Gastroesophageal sphincter (tissue), 4 donors: ENCODE measurements around the gene GLI2. TPM values are rescaled to one million over a fixed set of nuclear protein-coding genes. Genes with fewer than 3 reads are reported as not detected.

Experiments used
- ATAC-seq: fragments of 150-250 bp; one replicate; pipeline ENCODE4 v1.9.1; 2016; ENCODE audit warnings: mild to moderate bottlenecking, moderate library complexity
- H3K27ac ChIP-seq, 4 donors: fragments of 200-600 bp; sonication (generic) in 3 of 4; 1 replicate in 3 of 4; 2 replicates in 1 of 4; pipeline ENCODE4 v1.5.1; 2016 to 2019
- H3K27me3 ChIP-seq: fragments of 200-600 bp; sonication (generic); one replicate; pipeline ENCODE4 v1.5.1; 2019
- H3K36me3 ChIP-seq, 2 donors: fragments of 200-600 bp; sonication (generic); one replicate each; pipeline ENCODE4 v1.5.1; 2019; ENCODE audit warnings: control low read depth in 1 of 2
- H3K4me1 ChIP-seq, 3 donors: fragments of 200-600 bp; sonication (generic); 1 replicate in 2 of 3; 2 replicates in 1 of 3; pipeline ENCODE4 v1.5.1; 2016 to 2019; ENCODE audit warnings: control low read depth in 2 of 3
- H3K4me3 ChIP-seq, 2 donors: fragments of 200-600 bp; sonication (generic); one replicate each; pipeline ENCODE4 v1.5.1; 2019; ENCODE audit warnings: mild to moderate bottlenecking in 1 of 2, moderate library complexity in 1 of 2
- H3K9me3 ChIP-seq, 3 donors: fragments of 200-600 bp; sonication (generic); one replicate each; pipeline ENCODE4 v1.5.1; 2017 to 2019; ENCODE audit warnings: control low read depth in 2 of 3
- CTCF ChIP-seq, 4 experiments: fragments of 200-600 bp in 2 of 4; fragments of 450-650 bp in 2 of 4; sonication (generic) in 1 of 4; IDR thresholded peaks; one replicate each; pipeline ENCODE4 v1.5.1; 2017 to 2019; ENCODE audit warnings: antibody characterized with exemption in 4 of 4, mild to moderate bottlenecking in 2 of 4, moderate library complexity in 2 of 4
- EP300 ChIP-seq: sonication (generic); formaldehyde crosslinking; IDR thresholded peaks from one replicate; pipeline ENCODE4 v1.6.1; 2017; ENCODE audit warnings: antibody characterized with exemption, mild to moderate bottlenecking
- POLR2A ChIP-seq, 2 donors: fragments of 450-650 bp; IDR thresholded peaks; one replicate each; pipeline ENCODE4 v1.6.1; 2017; ENCODE audit warnings: antibody characterized with exemption in 2 of 2, mild to moderate bottlenecking in 2 of 2, moderate library complexity in 1 of 2
- POLR2AphosphoS5 ChIP-seq: sonication (generic); formaldehyde crosslinking; IDR thresholded peaks from one replicate; pipeline ENCODE4 v1.6.1; 2017; ENCODE audit warnings: antibody characterized with exemption
- WGBS, 2 donors: methylation state at CpG; one replicate each; pipeline ENCODE4 v1.1.5; 2018; ENCODE audit warnings: low coverage in 1 of 2; 5-methylcytosine and 5-hydroxymethylcytosine counted together
- total RNA-seq, 4 donors: library from RNA; depleted of rRNA; stranded (reverse); fragments of >200 nt; gene quantifications; one replicate each; pipeline ENCODE4 v1.1.0, GENCODE V29; 2016

Gene GLI2
- total RNA-seq, 4 donors from 2014 or later = 6.3 to 22.3 (median 11.0) TPM

GRCh38 chr2:120738786-120739437 lies 3.2 kb downstream of the GLI2 start:
- H3K27me3 ChIP-seq = peaks cover 54% of the 10 kb centered on the region
- H3K4me3 ChIP-seq = no peak overlapping the region
- TF ChIP-seq CTCF (IDR thresholded peaks at IDR 0.05) = no peak
- WGBS, 2 donors = 43 to 71% methylated on average over 2 to 4 of the region's 10 CpGs
- no peak for ATAC-seq
- peak overlapping the region in 3 of 4 donors; percentile 21 to 95 (median 94) for H3K27ac ChIP-seq
- H3K36me3 ChIP-seq = no peaks in the 10 kb centered on the region
- H3K9me3 ChIP-seq = no peaks in the 10 kb centered on the region
- peaks cover 0 to 79% (median 17%) of the 10 kb centered on the region in 3 donors for H3K4me1 ChIP-seq

GRCh38 chr2:120739438-120740090 lies 3.9 kb downstream of the GLI2 start:
- no peaks in the 10 kb centered on the region for H3K9me3 ChIP-seq
- peaks cover 0 to 72% (median 17%) of the 10 kb centered on the region in 3 donors for H3K4me1 ChIP-seq
- H3K27me3 ChIP-seq = peaks cover 54% of the 10 kb centered on the region
- peak overlapping the region in 1 of 4 donors; percentile 95 for H3K27ac ChIP-seq
- H3K4me3 ChIP-seq = no peak overlapping the region
- TF ChIP-seq POLR2A (IDR thresholded peaks at IDR 0.05) = no peak
- no peak for TF ChIP-seq EP300
- TF ChIP-seq CTCF (IDR thresholded peaks at IDR 0.05) = no peak
- no peak for TF ChIP-seq POLR2AphosphoS5
- no peaks in the 10 kb centered on the region for H3K36me3 ChIP-seq
- WGBS, 2 donors = 82 to 83% methylated on average over 3 to 6 of the region's 8 CpGs
- no peak for ATAC-seq

- no peak for ATAC-seq
- WGBS, 2 donors = 74 to 87% methylated on average over 8 of the region's 8 CpGs
- no peak overlapping the region for H3K4me3 ChIP-seq
- H3K9me3 ChIP-seq = no peaks in the 10 kb centered on the region
- TF ChIP-seq CTCF (IDR thresholded peaks at IDR 0.05) (no peak), POLR2AphosphoS5 (no peak), EP300 (no peak), POLR2A (IDR thresholded peaks at IDR 0.05) (no peak)
- no peaks in the 10 kb centered on the region for H3K36me3 ChIP-seq
- peak overlapping the region in 1 of 4 donors; percentile 60 for H3K27ac ChIP-seq
- peaks cover 0 to 64% (median 10%) of the 10 kb centered on the region in 3 donors for H3K4me1 ChIP-seq
- peaks cover 46% of the 10 kb centered on the region for H3K27me3 ChIP-seq
Observed at GRCh38 chr2:120740375-120740764, 4.7 kb downstream of the GLI2 start.

GRCh38 chr2:120740765-120741524 lies 5.3 kb downstream of the GLI2 start:
- Histone ChIP-seq H3K4me1 (peaks cover 0 to 59% (median 10%) of the 10 kb centered on the region in 3 donors), H3K9me3 (no peaks in the 10 kb centered on the region), H3K4me3 (peak overlapping the region; percentile 25 to 53), H3K36me3 (no peaks in the 10 kb centered on the region), H3K27me3 (peaks cover 46% of the 10 kb centered on the region), H3K27ac (peak overlapping the region in 1 of 4 donors; percentile 60)
- TF ChIP-seq EP300 = no peak
- no peak for TF ChIP-seq POLR2AphosphoS5
- no peak for TF ChIP-seq CTCF (IDR thresholded peaks at IDR 0.05)
- TF ChIP-seq POLR2A (IDR thresholded peaks at IDR 0.05) = no peak
- no peak for ATAC-seq
- 41 to 80% methylated on average over 8 to 12 of the region's 20 CpGs for WGBS, 2 donors
